C4-2B (cell line): ENCODE results near the gene MKRN1.

Experiments
- CTCF ChIP-seq: fragments of 450-650 bp; conservative IDR thresholded peaks from 2 replicates; pipeline ENCODE4 v1.5.1; 2017; ENCODE audit warnings: mild to moderate bottlenecking
- ZFX ChIP-seq: fragments of 450-650 bp; IDR thresholded peaks from 2 replicates; pipeline ENCODE4 v1.6.1; 2017

DNA sequence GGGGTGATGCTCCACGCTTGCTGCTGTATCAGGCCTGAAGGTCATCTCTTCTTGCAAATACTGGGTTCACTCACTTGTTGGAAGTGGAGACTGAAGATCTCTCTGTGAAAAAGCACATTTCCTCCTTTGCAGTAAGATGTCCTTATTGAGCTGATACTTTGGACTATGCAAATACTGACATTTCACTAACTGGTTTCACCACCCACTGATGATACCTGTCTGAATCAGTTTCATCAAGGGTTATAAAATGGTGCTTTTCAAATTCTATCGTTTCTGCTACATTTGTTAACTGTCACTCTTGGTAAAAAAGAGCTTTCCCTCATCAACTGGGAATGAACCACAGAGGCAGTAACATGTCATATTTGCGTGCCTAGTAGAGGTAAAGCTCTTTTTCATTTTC, 39.9 kb downstream of the MKRN1 start:
- no peak for TF ChIP-seq CTCF
- no peak for TF ChIP-seq ZFX
